OCI-LY1 (cell line): Measurements from ENCODE around the gene ADARB2.

Experiments used
- H2AFZ ChIP-seq: fragments of 200-600 bp; sonication (generic), shearing (Covaris generic); 2 replicates; pipeline ENCODE4 v1.6.0; 2014; ENCODE audit warnings: antibody characterized with exemption, mild to moderate bottlenecking, low read length
- H3F3A ChIP-seq: fragments of 200-600 bp; sonication (generic), shearing (Covaris generic); 2 replicates; pipeline ENCODE4 v1.6.0; 2014; ENCODE audit warnings: mild to moderate bottlenecking, antibody characterized with exemption, low read length, moderate library complexity; ENCODE audit not compliant: insufficient read depth
- H3K27ac ChIP-seq: fragments of 200-600 bp; sonication (generic); 2 replicates; pipeline ENCODE4 v1.5.1; 2014; ENCODE audit warnings: low read length, mixed run types, mild to moderate bottlenecking, low read depth; ENCODE audit not compliant: poor library complexity, severe bottlenecking
- H3K27me3 ChIP-seq: fragments of 200-600 bp; sonication (generic); 2 replicates; pipeline ENCODE4 v1.6.0; 2014; ENCODE audit warnings: antibody characterized with exemption, mild to moderate bottlenecking, low read length, moderate library complexity; ENCODE audit not compliant: insufficient read depth
- H3K36me3 ChIP-seq: fragments of 200-600 bp; sonication (generic); 2 replicates; pipeline ENCODE4 v1.6.1; 2014; ENCODE audit warnings: mild to moderate bottlenecking, antibody characterized with exemption, low read length, moderate library complexity, mixed read lengths; ENCODE audit not compliant: insufficient read depth
- H3K4me1 ChIP-seq: fragments of 200-600 bp; sonication (generic); 2 replicates; pipeline ENCODE4 v1.5.1; 2014; ENCODE audit warnings: mild to moderate bottlenecking, low read length, moderate library complexity; ENCODE audit not compliant: insufficient read depth, severe bottlenecking
- H3K4me2 ChIP-seq: fragments of 200-600 bp; sonication (generic), shearing (Covaris generic); 2 replicates; pipeline ENCODE4 v1.6.1; 2014; ENCODE audit warnings: low read length
- H3K4me3 ChIP-seq: fragments of 200-600 bp; sonication (generic); 2 replicates; pipeline ENCODE4 v1.5.1; 2014; ENCODE audit warnings: low read length, low read depth, mild to moderate bottlenecking, mixed read lengths; ENCODE audit not compliant: poor library complexity, severe bottlenecking
- H3K79me2 ChIP-seq: fragments of 200-600 bp; shearing (Covaris generic); 2 replicates; pipeline ENCODE4 v1.6.1; 2016; ENCODE audit warnings: mixed run types, low read length, mixed read lengths; ENCODE audit not compliant: insufficient read depth
- H3K9ac ChIP-seq: fragments of 200-600 bp; sonication (generic), shearing (Covaris generic); 2 replicates; pipeline ENCODE4 v1.6.1; 2014; ENCODE audit warnings: mild to moderate bottlenecking, low read length, mixed read lengths
- H3K9me2 ChIP-seq: fragments of 200-600 bp; sonication (generic), shearing (Covaris generic); 2 replicates; pipeline ENCODE4 v1.6.1; 2014; ENCODE audit warnings: low read depth, mild to moderate bottlenecking, low read length, mixed read lengths
- H3K9me3 ChIP-seq: fragments of 200-600 bp; shearing (Covaris generic); 2 replicates; pipeline ENCODE4 v1.6.1; 2014; ENCODE audit warnings: low read length, mixed read lengths
- H4K20me1 ChIP-seq: fragments of 200-600 bp; sonication (generic), shearing (Covaris generic); 2 replicates; pipeline ENCODE4 v1.6.0; 2016; ENCODE audit warnings: mild to moderate bottlenecking, low read length; ENCODE audit not compliant: insufficient read depth
- CTCF ChIP-seq: fragments of 200-600 bp; sonication (generic), shearing (Covaris generic); IDR thresholded peaks from 2 replicates; pipeline ENCODE4 v1.5.1; 2017; ENCODE audit warnings: mild to moderate bottlenecking, antibody characterized with exemption, low read length, moderate library complexity, mixed read lengths
- EZH2 ChIP-seq: fragments of 200-600 bp; sonication (generic), shearing (Covaris generic); IDR thresholded peaks from 2 replicates; pipeline ENCODE4 v1.8.0; 2017; ENCODE audit warnings: borderline replicate concordance, mixed run types, mild to moderate bottlenecking, antibody characterized with exemption, low read length, moderate library complexity, mixed read lengths

The ADARB2 gene

GRCh38 chr10:1735562-1735961 is 1.8 kb downstream of the ADARB2 start:
- Histone ChIP-seq H3K4me2 (no peak overlapping the region), H3K27me3 (peaks cover 10% of the 10 kb centered on the region), H3K79me2 (no peaks in the 10 kb centered on the region), H3K4me1 (peaks cover 9% of the 10 kb centered on the region), H4K20me1 (no peaks in the 10 kb centered on the region), H3K9ac (no peak overlapping the region), H3K4me3 (no peak overlapping the region), H3K36me3 (no peaks in the 10 kb centered on the region), H3K27ac (no peak overlapping the region), H3K9me2 (no peaks in the 10 kb centered on the region), H3F3A (no peaks in the 10 kb centered on the region), H3K9me3 (no peaks in the 10 kb centered on the region), H2AFZ (no peak overlapping the region)
- TF ChIP-seq EZH2 (no peak), CTCF (no peak)

DNA sequence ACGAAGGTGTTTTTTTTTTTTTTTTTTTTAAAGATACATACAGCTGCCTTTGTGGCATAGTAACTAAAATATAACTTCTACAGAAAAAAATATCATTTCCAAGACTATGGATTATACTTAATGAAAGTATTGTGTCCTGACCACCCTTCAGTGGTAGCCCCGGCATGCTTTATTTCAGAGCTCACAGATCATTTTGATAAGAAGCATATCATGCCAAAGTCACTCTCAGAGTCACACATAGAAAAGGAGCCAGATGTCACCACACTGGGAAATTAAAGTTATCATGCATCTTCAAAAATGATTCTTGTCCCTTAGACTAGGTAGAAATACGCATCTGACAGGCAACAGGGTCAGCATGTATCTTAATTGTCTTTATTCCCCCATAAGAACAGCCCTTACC is 3.0 kb downstream of the ADARB2 start:
- no peak overlapping the region for H2AFZ ChIP-seq
- TF ChIP-seq CTCF: no peak
- no peak for TF ChIP-seq EZH2
- H3K27me3 ChIP-seq: peaks cover 3% of the 10 kb centered on the region; the same call in 1 of the 2 replicates
- no peak overlapping the region for H3K4me3 ChIP-seq
- H3K9ac ChIP-seq: no peak overlapping the region
- no peak overlapping the region for H3K4me2 ChIP-seq
- no peaks in the 10 kb centered on the region for H3F3A ChIP-seq
- no peaks in the 10 kb centered on the region for H4K20me1 ChIP-seq
- no peaks in the 10 kb centered on the region for H3K36me3 ChIP-seq
- H3K9me2 ChIP-seq: no peaks in the 10 kb centered on the region
- no peak overlapping the region for H3K27ac ChIP-seq
- H3K79me2 ChIP-seq: no peaks in the 10 kb centered on the region
- H3K9me3 ChIP-seq: no peaks in the 10 kb centered on the region
- H3K4me1 ChIP-seq: peaks cover 9% of the 10 kb centered on the region

GRCh38 chr10:1733720-1734119 is 3.6 kb downstream of the ADARB2 start:
- H3K4me2 ChIP-seq: no peak overlapping the region
- TF ChIP-seq EZH2 (no peak), CTCF (no peak)
- no peaks in the 10 kb centered on the region for H3K36me3 ChIP-seq
- peaks cover 9% of the 10 kb centered on the region for H3K4me1 ChIP-seq
- no peaks in the 10 kb centered on the region for H3K9me2 ChIP-seq
- H3K79me2 ChIP-seq: no peaks in the 10 kb centered on the region
- no peak overlapping the region for H3K27ac ChIP-seq
- no peak overlapping the region for H3K4me3 ChIP-seq
- H3K9me3 ChIP-seq: no peaks in the 10 kb centered on the region
- H4K20me1 ChIP-seq: no peaks in the 10 kb centered on the region
- H3K27me3 ChIP-seq: no peaks in the 10 kb centered on the region
- no peak overlapping the region for H2AFZ ChIP-seq
- H3K9ac ChIP-seq: no peak overlapping the region
- H3F3A ChIP-seq: no peaks in the 10 kb centered on the region
